Breast epithelium (tissue), 3 donors: ENCODE measurements around the gene LHPP.

Experiments used
- POLR2A ChIP-seq: fragments of 450-650 bp; IDR thresholded peaks from one replicate; pipeline ENCODE4 v1.6.1; 2016; ENCODE audit warnings: antibody characterized with exemption, mild to moderate bottlenecking, moderate library complexity
- POLR2AphosphoS5 ChIP-seq, 3 donors: sonication (generic); formaldehyde crosslinking; IDR thresholded peaks; one replicate each; pipeline ENCODE4 v1.6.1; 2017; ENCODE audit warnings: antibody characterized with exemption in 3 of 3
- TF ChIP-seq, protein P1 (sequence below), 3 donors: fragments of 450-650 bp; IDR thresholded peaks; one replicate each; pipeline ENCODE4 v1.5.1; 2016 to 2017; ENCODE audit warnings: antibody characterized with exemption in 3 of 3, mild to moderate bottlenecking in 3 of 3, moderate library complexity in 3 of 3

- TF ChIP-seq, protein P1, sequence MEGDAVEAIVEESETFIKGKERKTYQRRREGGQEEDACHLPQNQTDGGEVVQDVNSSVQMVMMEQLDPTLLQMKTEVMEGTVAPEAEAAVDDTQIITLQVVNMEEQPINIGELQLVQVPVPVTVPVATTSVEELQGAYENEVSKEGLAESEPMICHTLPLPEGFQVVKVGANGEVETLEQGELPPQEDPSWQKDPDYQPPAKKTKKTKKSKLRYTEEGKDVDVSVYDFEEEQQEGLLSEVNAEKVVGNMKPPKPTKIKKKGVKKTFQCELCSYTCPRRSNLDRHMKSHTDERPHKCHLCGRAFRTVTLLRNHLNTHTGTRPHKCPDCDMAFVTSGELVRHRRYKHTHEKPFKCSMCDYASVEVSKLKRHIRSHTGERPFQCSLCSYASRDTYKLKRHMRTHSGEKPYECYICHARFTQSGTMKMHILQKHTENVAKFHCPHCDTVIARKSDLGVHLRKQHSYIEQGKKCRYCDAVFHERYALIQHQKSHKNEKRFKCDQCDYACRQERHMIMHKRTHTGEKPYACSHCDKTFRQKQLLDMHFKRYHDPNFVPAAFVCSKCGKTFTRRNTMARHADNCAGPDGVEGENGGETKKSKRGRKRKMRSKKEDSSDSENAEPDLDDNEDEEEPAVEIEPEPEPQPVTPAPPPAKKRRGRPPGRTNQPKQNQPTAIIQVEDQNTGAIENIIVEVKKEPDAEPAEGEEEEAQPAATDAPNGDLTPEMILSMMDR (IDR thresholded peaks at IDR 0.05): no peak
- TF ChIP-seq POLR2A: no peak
- no peak for TF ChIP-seq POLR2AphosphoS5 (IDR thresholded peaks at IDR 0.05)
Measured at GRCh38 chr10:124640538-124641231, 179.1 kb downstream of the LHPP start.
